Measurements from ENCODE around the gene PEX19. TPM values are rescaled to one million over a fixed set of nuclear protein-coding genes. Genes with fewer than 3 reads are reported as not detected.

Gene PEX19
- 10 to 100 TPM; 33.4 to 52.9 (median 48.2) TPM for total RNA-seq

- TF ChIP-seq POLR2A (IDR thresholded peaks at IDR 0.05) (no peak), CTCF (IDR thresholded peaks at IDR 0.05) (no peak)
- 0 to 1% methylated on average over 27 of the region's 27 CpGs for WGBS, 2 donors
- DNase-seq (ENCODE audit: low spot score in 2 of 2), result peak; percentile 95 to 98
- intact Hi-C loops (cut with DNase I; ENCODE audit: low total_unique reads), result no loop called here
- H3K4me3 ChIP-seq (ENCODE audit: low read depth, poor library complexity, severe bottlenecking), result peak within 1 kb of the TSS; percentile 74
These were observed at the start of gene PEX19 for GRCh38 chr1:160284782-160285344. PEX19 (minus strand) TSS chr1:160285133; CDS start chr1:160285124, 9 bp downstream.

GRCh38 chr1:160332516-160332915 is 47.6 kb upstream of the PEX19 start:
- intact Hi-C loops (cut with DNase I; ENCODE audit: low total_unique reads), result no loop called here
- no peak for DNase-seq (ENCODE audit: low spot score in 2 of 2)
- H3K4me3 ChIP-seq (ENCODE audit: low read depth, poor library complexity, severe bottlenecking), result no peak overlapping the region
- TF ChIP-seq CTCF (IDR thresholded peaks at IDR 0.05) (no peak), POLR2A (IDR thresholded peaks at IDR 0.05) (no peak)

- intact Hi-C loops (cut with DNase I; ENCODE audit: low total_unique reads), result no loop called here
- no peak overlapping the region for H3K4me3 ChIP-seq (ENCODE audit: low read depth, poor library complexity, severe bottlenecking)
- no peak for DNase-seq (ENCODE audit: low spot score in 2 of 2)
- no peak for TF ChIP-seq POLR2A (IDR thresholded peaks at IDR 0.05)
- TF ChIP-seq CTCF (IDR thresholded peaks at IDR 0.05), result no peak
These were observed 45.2 kb upstream of the PEX19 start for GRCh38 chr1:160330119-160330518.

- intact Hi-C loops (cut with DNase I; ENCODE audit: low total_unique reads), result no loop called here
- no peak for DNase-seq (ENCODE audit: low spot score in 2 of 2)
- WGBS, 2 donors, result 81 to 85% methylated on average over 8 of the region's 8 CpGs
- no peak overlapping the region for H3K4me3 ChIP-seq (ENCODE audit: low read depth, poor library complexity, severe bottlenecking)
- no peak for TF ChIP-seq CTCF (IDR thresholded peaks at IDR 0.05)
- TF ChIP-seq POLR2A (IDR thresholded peaks at IDR 0.05), result no peak
These were observed 43.3 kb upstream of the PEX19 start for GRCh38 chr1:160328184-160328583.

GRCh38 chr1:160326418-160326817 is 41.5 kb upstream of the PEX19 start:
- H3K4me3 ChIP-seq (ENCODE audit: low read depth, poor library complexity, severe bottlenecking), result no peak overlapping the region
- intact Hi-C loops (cut with DNase I; ENCODE audit: low total_unique reads), result no loop called here
- no peak for DNase-seq (ENCODE audit: low spot score in 2 of 2)
- WGBS, 2 donors, result 92 to 93% methylated on average over 5 of the region's 5 CpGs
- no peak for TF ChIP-seq POLR2A (IDR thresholded peaks at IDR 0.05)
- TF ChIP-seq CTCF (IDR thresholded peaks at IDR 0.05), result no peak

GRCh38 chr1:160325252-160325651 is 40.3 kb upstream of the PEX19 start:
- H3K4me3 ChIP-seq (ENCODE audit: low read depth, poor library complexity, severe bottlenecking), result no peak overlapping the region
- intact Hi-C loops (cut with DNase I; ENCODE audit: low total_unique reads), result no loop called here
- no peak for DNase-seq (ENCODE audit: low spot score in 2 of 2)
- 94 to 96% methylated on average over 4 of the region's 4 CpGs for WGBS, 2 donors
- TF ChIP-seq CTCF (IDR thresholded peaks at IDR 0.05), result no peak
- TF ChIP-seq POLR2A (IDR thresholded peaks at IDR 0.05), result no peak
